Measurements from ENCODE around the gene CUEDC2.
A peak's percentile ranks its signal among the peaks of the same experiment; 100 is the strongest.
"Not testable (repeated sequence)": the region's sequence is repeated elsewhere in the genome, so short reads cannot be mapped to it uniquely, and the experiment has no call there.

Gene CUEDC2

DNA sequence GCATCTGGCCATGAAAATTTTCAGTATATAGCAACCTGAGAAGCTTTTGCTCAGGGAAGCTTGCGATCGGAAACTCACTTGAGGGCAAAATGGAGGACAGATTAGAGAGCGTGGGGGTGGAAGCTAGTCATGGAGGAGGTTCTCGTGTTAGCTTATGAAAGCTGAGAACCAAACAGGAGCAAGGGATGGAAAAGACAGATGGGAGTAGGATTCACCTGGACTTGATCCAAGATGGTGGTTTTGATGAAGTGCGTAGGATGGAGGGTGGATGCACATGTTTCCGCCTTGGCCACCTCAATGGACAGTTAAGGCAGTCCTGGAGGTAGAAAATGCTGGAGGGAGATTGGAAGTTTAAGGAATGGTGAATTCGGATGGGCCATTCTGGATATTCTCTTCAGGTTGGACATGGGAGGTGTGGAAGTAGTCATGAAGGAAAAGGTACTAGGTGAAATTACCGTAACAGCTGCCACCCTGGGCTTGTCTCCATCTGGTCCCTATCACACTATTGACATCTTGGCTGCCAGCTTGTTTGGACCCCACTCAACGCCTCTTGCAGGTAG is 25.3 kb upstream of the CUEDC2 start:
- CTCF ChIA-PET: interaction anchor here (1.0 to 1.7 kb wide), 5 partner anchors 21 to 126 kb away, joined by 3 to 5 read pairs (median 3); no protein-coding TSS in a partner anchor
- POLR2A ChIA-PET: no interaction called here
- TF ChIP-seq, protein P1, sequence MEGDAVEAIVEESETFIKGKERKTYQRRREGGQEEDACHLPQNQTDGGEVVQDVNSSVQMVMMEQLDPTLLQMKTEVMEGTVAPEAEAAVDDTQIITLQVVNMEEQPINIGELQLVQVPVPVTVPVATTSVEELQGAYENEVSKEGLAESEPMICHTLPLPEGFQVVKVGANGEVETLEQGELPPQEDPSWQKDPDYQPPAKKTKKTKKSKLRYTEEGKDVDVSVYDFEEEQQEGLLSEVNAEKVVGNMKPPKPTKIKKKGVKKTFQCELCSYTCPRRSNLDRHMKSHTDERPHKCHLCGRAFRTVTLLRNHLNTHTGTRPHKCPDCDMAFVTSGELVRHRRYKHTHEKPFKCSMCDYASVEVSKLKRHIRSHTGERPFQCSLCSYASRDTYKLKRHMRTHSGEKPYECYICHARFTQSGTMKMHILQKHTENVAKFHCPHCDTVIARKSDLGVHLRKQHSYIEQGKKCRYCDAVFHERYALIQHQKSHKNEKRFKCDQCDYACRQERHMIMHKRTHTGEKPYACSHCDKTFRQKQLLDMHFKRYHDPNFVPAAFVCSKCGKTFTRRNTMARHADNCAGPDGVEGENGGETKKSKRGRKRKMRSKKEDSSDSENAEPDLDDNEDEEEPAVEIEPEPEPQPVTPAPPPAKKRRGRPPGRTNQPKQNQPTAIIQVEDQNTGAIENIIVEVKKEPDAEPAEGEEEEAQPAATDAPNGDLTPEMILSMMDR (IDR thresholded peaks at IDR 0.05; ENCODE audit: control extremely low read depth, extremely low read depth, low read depth, missing control alignments): no peak
- no peak for DNase-seq (ENCODE audit: extremely low spot score)

DNA sequence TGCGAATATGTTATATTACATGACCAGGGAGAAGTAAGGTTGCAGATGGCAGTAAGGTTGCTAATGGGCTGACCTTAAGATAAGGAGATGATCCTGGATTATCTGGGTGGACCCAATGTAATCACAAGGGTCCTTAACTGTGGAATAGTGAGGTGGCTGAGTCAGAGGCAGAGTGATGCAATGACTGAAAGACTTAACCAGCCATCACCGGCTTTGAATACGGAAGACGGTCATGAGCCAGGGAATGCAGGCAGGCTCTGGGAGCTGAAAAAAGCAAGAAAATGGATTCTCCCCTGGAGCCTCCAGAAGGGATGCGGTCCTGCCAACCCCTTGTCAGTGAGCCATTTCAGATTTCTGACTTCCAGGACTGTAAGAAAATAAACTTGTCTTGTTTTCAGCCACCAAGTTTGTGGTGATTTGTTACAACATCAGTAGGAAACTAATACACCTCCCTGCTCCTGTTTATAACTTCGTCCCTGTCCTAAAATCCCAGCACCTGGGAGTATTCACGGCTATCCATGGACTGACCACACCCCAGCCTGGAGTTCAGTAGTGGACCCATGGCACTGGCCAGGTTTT is 23.6 kb upstream of the CUEDC2 start:
- DNase-seq (ENCODE audit: extremely low spot score): no peak
- TF ChIP-seq, protein P1 (IDR thresholded peaks at IDR 0.05; ENCODE audit: control extremely low read depth, extremely low read depth, low read depth, missing control alignments): no peak
- ChIA-PET POLR2A (no interaction called here), CTCF (interaction anchor here (0.6 to 1.2 kb wide), 2 partner anchors 18 to 57 kb away, joined by 3 read pairs; no protein-coding TSS in a partner anchor)

DNA sequence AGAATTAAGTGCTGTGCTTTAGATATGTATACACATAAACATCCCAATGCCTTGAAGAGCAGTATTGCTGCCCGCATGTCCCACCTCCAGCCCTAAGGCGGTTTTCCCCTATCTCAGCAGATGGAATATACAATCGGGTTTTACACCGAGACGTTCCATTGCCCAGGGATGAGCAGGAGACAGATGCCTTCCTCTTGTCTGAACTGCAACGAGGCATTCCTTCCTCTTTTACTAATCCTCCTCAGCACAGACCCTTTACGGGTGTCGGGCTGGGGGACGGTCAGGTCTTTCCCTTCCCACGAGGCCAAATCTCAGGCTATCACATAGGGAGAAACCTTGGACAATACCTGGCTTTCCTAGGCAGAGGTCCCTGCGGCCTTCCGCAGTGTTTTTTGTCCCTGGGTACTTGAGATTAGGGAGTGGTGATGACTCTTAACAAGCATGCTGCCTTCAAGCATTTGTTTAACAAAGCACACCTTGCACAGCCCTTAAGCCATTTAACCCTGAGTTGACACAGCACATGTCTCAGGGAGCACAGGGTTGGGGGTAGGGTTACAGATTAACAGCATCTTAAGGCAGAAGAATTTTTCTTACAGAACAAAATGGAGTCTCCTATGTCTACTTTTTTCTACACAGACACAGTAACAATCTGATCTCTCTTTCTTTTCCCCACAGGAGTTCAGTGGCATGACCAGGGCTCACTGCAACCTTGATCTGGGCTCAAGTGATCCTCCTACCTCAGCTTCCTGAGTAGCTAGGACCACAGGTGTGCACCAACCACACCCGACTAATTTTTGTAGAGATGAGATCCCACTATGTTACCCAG is 22.5 kb upstream of the CUEDC2 start:
- DNase-seq (ENCODE audit: extremely low spot score); CTCF ChIA-PET; POLR2A ChIA-PET: not testable (repeated sequence)

DNA sequence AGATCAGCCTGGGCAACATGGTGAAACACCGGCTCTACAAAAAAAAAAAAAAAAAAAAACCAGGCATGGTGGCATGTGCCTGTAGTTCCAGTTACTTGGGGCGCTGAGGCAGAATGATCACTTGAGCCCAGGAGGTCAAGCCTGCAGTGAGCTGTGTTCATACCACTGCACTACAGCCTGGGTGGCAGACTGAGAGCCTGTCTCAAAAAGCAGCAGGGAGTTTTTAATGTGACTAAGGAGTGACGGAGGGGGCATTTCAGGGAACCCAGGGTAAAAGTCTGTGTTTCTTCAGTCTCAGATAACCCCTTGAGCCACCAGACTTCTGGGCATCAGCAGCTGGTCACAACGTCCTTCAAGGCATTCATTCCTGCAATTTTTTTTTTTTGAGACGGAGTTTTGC is 21.1 kb upstream of the CUEDC2 start:
- TF ChIP-seq, protein P1 (IDR thresholded peaks at IDR 0.05; ENCODE audit: control extremely low read depth, extremely low read depth, low read depth, missing control alignments): no peak
- CTCF ChIA-PET: interaction anchor here (0.6 to 4.9 kb wide), 6 partner anchors 8 to 846 kb away, joined by 3 to 36 read pairs (median 14); partner anchors contain the start of gene FBXL15
- DNase-seq (ENCODE audit: extremely low spot score): no peak
- POLR2A ChIA-PET: interaction anchor here (0.6 kb wide), 1 partner anchor 11 kb away, joined by 4 read pairs; no protein-coding TSS in a partner anchor

DNA sequence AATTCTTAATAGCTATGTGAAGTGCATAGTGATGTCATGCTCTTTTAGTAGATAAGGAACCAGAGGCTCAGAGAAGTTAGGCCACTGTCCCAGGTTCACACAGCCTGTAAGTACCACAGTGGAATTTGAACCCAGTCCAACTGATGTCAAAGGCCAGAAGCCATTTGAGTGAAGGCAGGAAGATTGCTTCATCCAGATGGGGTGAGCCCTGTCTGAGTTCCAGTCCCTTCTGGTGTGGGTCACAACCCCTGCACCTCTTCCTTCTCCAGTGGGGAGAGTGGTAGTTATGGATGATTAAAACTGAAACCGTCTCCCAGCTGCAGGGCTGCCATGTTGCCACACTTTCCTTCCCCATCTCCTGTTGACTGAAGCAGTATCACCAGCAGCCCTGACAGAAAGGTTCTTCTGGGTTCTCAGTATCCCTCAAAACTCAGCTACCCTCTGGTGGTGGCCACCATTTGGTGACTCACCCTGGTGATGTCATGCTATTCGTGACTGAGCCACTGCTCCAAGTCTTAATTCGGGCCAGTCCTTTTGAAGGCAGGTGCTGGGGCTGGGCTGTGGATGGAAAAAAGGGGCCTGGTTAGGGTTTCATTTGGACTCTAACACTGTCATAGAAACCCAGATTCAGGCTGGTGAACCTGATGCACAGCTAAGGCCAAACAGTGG is 20.4 kb upstream of the CUEDC2 start:
- DNase-seq (ENCODE audit: extremely low spot score): no peak
- POLR2A ChIA-PET: interaction anchor here (0.6 kb wide), 1 partner anchor 10 kb away, joined by 4 read pairs; no protein-coding TSS in a partner anchor
- CTCF ChIA-PET: interaction anchor here (0.9 to 4.9 kb wide), 9 partner anchors 9 to 223 kb away, joined by 3 to 36 read pairs (median 6); partner anchors contain the start of gene FBXL15
- TF ChIP-seq, protein P1 (IDR thresholded peaks at IDR 0.05; ENCODE audit: control extremely low read depth, extremely low read depth, low read depth, missing control alignments): no peak

DNA sequence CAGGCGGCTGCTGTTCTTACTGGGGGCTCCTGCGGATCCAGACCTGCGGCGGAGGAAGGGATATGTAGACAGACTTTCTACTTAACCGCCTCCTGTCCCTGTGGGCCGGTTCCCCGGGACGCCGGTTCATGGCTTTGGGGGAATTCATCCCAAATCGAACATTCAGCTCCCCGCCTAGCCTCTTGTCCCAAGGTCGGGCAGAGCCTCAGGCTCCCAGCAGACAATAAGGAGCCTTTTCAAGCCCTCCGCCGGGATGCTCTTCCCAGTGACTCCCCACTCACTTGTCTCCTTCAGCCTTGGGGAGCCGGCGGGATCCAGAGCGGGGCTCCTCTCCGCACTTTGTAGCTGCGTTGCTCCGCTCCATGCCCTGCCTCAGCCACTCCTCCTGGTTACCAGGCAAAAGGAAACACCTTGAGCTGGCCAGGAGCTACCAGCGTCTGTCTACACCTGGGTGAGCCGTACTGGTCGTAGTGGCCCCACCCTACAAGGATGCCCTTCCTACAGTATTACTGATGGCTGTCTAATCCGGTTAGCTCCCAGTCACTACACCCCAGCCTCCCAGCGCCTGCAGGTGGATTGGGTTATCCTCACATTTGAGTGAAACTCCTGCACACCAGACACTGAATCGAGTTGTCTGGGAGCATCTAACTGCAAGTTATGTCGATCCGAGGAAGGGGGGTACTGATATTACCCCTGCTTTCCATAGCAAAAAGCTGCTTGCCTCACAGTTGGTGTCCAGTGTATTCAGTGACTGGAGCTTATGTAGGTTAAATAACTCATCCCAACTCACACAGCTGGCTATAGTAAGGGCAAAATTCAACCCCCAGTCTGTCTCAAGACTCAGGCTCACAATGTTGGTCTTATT is 19.0 kb upstream of the CUEDC2 start, which contains the start of gene C10orf95:
TSS of gene C10orf95 (minus strand) at position 439 of the 865 bp plus-strand sequence. CDS start 450 bp downstream, outside the sequence.
- POLR2A ChIA-PET: interaction anchor here (0.6 to 1.5 kb wide), 6 partner anchors 10 to 128 kb away, joined by 3 to 15 read pairs (median 5); no protein-coding TSS in a partner anchor
- CTCF ChIA-PET: interaction anchor here (0.8 to 4.9 kb wide), 19 partner anchors 10 to 282 kb away, joined by 3 to 36 read pairs (median 5); partner anchors contain the start of genes FBXL15 and PSD
- TF ChIP-seq, protein P1 (IDR thresholded peaks at IDR 0.05; ENCODE audit: control extremely low read depth, extremely low read depth, low read depth, missing control alignments): no peak
- peak; percentile 31 for DNase-seq (ENCODE audit: extremely low spot score)

Data from GM10248 (cell line).